GM19351 (cell line): ENCODE results near the gene CPM.
A peak's percentile ranks its signal among the peaks of the same experiment; 100 is the strongest.

Experiments
- ATAC-seq: cut with Tn5 transposase; IDR thresholded peaks from one replicate; pipeline ENCODE4 v1.9.1; 2021; ENCODE audit warnings: mild to moderate bottlenecking, moderate library complexity; ENCODE audit not compliant: unreplicated experiment

CPM gene

GRCh38 chr12:68910128-68910527 lies 22.8 kb downstream of the CPM start:
- ATAC-seq = no peak

DNA sequence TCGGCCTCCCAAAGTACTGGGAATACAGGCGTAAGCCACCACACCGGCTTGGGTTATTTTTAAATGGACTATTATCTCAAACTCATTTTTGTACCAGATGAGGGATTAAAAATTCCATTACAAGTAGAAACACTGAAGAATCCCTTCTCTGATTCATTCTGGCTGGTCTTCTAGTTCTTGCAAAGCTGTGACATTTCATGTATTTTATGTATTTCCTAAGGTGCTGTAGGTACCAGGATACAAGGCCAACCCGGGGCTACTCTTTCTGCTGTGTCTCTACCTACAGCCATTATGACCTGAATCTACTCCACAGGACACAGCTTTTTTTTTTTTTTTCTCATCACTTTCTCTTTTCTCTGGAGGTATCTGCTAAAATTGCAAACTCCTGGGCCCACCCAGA lies 24.9 kb downstream of the CPM start:
- no peak for ATAC-seq

GRCh38 chr12:68905733-68906132 lies 27.2 kb downstream of the CPM start:
- ATAC-seq = no peak

- ATAC-seq = peak; percentile 83
Observed at GRCh38 chr12:68904351-68904962, 28.5 kb downstream of the CPM start.

- ATAC-seq = no peak
Observed at GRCh38 chr12:68903511-68903910, 29.5 kb downstream of the CPM start.

DNA sequence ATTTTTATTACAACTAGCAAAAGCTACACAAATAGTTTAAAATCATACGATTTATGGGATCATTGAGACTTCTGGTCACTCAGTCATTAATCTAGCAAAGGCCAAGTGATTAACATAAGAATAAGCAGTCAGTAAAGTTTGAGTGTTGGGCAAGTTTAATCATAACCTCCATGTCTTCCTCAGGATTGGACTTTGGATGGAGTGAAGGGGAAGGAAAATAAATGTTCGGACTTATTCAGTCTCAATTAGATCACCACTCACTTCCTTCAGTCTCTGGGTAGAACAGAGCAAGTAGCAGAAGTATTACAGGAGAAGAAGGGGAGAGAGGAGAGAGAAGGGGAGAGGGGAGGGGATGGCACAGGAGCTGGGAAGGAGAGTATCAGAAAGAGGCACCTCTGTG lies 31.4 kb downstream of the CPM start:
- no peak for ATAC-seq

- no peak for ATAC-seq
Observed at GRCh38 chr12:68901145-68901544, 31.8 kb downstream of the CPM start.

DNA sequence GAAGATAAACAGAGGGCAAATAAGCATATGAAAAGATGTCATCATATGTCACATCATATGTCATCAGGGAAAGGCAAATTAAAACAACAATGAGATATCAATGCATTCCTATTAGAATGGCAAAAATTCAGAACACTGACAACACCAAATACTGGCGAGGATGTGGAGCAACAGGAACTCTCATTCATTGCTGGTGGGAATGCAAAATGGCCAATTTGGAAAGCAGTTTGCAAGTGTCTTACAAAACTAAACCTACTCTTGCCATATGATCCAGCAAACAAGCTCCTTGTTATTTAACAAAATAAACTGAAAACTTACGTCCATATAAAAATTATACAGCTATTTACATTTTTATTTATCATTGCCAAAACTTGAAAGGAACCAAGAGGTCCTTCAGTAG lies 32.7 kb downstream of the CPM start:
- ATAC-seq = no peak

GRCh38 chr12:68899251-68899771 lies 33.7 kb downstream of the CPM start:
- ATAC-seq = no peak

DNA sequence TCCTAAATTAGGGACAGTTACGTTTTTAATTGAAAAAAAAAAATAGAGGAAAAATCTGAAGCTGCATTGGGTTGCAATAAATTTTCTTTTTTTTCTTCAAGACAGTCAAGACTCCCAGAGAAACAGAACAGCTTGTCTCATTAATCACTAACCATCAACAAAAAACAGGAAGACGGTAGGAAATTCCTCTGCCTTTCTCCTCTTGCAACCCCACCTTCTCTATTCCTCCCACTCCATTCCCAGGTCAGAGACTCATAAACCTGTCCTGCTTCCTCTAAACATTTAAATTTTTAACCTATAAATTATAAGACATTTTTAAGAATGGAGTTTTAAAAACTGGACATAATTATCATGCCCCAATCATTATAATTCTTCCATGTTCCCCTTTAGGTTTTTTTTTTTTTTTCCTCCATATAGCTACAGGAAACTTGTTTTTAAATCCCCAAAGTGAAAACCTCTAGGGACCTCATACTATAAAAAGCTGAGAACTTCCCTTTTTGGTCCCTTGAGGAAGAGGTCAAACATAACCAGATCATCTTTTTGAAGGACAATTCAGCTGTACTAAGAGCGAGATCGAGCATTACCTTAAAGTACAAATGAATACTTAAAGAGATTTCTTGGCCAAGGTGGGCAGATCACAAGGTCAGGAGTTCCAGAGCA lies 36.0 kb downstream of the CPM start:
- ATAC-seq = no peak

GRCh38 chr12:68894276-68894855 lies 38.6 kb downstream of the CPM start:
- ATAC-seq = no peak

DNA sequence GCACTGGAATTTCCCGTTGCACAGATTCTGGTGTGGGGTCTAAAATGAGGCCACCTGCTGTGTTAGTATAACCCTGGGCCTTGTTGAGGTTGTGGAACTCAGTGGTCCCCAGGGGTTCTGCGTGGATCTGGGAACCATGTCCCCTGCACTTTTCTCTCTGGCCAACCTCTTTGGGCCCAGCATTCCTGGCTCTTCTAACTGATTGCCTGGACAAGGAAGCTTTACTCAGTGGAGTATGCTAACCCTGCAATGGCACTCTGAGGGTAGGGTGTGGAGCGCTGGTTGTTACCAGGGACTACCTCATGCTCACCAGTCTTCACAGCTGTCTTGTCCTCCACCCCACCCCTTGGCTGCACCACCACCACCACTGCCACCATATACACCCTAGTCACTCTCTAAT lies 39.2 kb downstream of the CPM start:
- ATAC-seq = no peak

- no peak for ATAC-seq
Observed at GRCh38 chr12:68893201-68893600, 39.8 kb downstream of the CPM start.

- ATAC-seq = no peak
Observed at GRCh38 chr12:68891141-68891540, 41.8 kb downstream of the CPM start.

DNA sequence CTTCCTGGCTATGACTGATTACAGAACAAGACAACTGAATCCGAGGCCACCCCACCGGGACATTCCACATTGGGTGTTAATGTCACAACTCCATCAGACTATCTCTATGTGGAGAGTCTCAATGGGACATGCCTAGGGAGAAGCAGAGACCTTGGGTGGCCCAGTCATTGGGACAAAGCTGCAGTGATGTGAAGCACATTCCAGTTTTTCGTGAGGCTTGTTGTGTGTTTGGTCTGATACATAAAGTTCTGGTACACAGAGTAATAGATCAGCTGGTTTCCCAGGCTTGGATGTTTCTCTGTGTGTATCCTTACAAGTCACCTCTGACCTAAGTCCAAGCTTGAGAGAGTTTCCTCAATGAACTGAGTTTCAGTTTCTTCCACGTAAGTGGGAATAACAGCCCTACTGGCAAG lies 42.3 kb downstream of the CPM start:
- ATAC-seq = no peak

DNA sequence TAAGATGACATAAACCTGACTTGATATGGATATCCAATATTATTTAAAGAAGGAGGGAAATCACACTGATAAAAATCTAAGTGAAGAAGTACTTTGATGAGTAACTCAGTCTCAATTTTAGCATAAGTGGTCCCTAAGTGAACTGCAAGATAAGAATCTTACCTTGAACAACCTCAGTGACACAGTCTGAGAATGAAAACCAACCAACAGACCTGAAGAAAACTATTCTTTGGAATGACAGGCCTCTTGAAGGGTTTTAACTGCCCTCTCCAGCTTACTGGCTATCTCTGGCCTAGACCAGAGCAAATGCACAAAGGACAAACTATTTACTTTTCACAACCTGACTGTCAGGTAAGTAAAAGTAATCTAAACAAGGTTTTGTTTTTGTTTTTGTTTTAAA lies 44.7 kb downstream of the CPM start:
- no peak for ATAC-seq

GRCh38 chr12:68887641-68888040 lies 45.3 kb downstream of the CPM start:
- ATAC-seq = no peak

DNA sequence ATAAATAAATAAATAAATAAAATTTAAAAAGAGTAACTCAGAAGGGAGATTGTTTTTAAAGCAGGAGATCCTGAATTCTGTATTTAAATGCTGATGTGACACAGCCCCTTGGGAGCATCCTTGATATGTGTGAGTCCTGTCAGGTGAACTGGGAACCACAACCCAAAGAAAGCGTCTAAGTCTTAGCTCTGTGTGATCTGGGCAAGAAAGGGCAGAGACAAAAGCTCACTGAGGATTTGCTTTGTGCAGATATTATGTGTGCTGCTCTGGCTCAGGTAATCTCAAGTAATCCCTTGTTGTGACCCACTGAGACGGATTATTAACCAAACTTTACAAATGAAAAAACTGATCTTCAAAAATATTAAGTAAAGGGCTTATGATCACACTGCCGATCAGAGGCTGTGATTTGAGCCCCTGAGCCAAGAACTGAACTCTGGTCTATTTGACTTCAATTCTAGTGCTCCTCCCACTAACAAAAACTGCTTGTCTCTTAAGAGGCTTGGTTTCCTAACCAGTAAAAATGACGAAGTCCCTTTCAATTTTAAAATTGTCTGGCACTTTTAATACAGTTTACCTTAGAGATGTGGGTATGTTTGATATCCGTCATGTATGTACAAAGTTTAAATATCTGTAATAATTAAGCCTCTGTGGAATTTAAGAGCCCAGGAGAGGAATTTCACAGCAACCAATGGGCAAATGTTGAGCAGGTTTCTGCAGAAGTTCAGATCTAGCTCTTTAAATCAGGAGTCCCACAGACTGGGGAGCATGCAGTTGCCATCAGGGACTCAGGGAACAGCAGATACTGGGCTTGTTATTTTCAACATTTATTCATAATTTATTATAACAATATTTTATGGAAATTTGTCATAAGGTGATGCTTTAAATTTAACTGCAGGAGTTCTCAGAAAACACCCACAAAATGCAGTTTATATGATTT lies 46.1 kb downstream of the CPM start:
- no peak for ATAC-seq

DNA sequence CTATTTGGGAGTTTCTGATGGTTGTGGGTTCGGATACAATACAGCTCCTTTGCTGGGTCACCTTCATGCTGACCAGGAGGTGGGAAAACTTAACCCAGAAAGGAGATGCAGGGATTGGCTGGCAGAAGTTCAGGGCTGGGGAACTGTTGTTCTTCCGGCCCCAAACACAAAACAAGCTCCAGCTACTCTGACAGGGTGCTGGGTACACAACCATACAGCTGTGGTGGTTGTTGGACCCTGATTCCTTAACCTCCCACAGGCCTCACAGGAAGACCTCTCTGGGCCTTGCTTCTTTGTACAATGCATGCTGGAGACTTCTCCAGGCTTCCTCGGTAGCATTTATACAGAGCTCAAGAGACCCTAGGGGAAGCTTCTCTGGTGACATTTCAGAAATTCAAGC lies 47.6 kb downstream of the CPM start:
- ATAC-seq = no peak

DNA sequence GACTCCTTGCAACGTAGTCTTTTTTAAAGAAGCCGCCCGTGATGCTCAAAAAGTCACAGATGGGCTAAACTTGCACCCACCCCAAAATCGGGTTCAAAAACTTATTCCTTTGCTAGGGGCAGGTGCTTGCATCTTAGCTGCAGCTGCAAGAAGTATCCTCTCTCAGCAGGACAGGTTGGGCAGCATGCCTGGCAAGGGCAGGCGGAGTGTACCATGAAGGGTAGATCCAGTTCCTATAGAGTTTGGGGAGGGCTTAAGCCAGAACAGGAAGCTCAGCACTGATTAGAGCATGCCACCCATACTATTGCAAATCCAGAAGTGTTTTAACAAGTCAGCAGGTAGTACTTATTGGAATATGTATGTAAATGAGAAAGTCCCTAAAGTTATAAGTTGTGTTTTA lies 48.7 kb downstream of the CPM start:
- ATAC-seq = no peak

DNA sequence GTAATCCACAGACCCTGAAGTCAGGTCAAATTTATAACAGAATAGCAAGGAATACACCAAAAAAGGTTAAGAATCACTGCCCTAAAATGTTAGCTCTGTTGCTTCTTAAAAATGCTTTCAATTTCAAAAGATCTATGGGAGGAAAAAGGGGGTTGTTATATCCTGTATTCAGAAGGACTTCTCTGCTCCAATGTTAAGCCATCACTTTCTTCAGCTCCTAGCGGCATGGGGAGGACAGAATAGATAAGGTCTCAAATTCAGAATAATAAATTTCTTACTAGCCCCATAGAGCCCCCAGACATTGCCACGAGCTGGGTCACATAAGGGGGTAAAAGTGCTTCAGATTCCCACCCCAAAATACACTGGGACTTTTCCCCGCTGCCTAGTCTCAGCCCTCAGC lies 49.8 kb downstream of the CPM start:
- no peak for ATAC-seq
